Right atrium auricular region (tissue), 2 donors: ENCODE measurements around the gene SEMA3A. TPM values are rescaled to one million over a fixed set of nuclear protein-coding genes. Genes with fewer than 3 reads are reported as not detected.
"Not testable (repeated sequence)": the region's sequence is repeated elsewhere in the genome, so short reads cannot be mapped to it uniquely, and the experiment has no call there.

ENCODE experiments used
- DNase-seq: peaks from one replicate; pipeline ENCODE4 v3.0.0-alpha.2; 2019; ENCODE audit warnings: low spot score
- H3K27ac ChIP-seq, 2 donors: fragments of 200-600 bp; sonication (generic); 1 replicate in 1 of 2; 2 replicates in 1 of 2; pipeline ENCODE4 v1.5.1; 2016 to 2019
- H3K27me3 ChIP-seq, 2 donors: fragments of 200-600 bp; sonication (generic); one replicate each; pipeline versions ENCODE4 v1.5.1 to v1.6.0; 2017 to 2019
- H3K36me3 ChIP-seq: fragments of 200-600 bp; sonication (generic); one replicate; pipeline ENCODE4 v1.5.1; 2016
- H3K4me1 ChIP-seq, 2 donors: fragments of 200-600 bp; sonication (generic); one replicate each; pipeline versions ENCODE4 v1.5.1 to v1.6.0; 2017 to 2019
- H3K4me3 ChIP-seq, 2 donors: fragments of 200-600 bp; sonication (generic); 1 replicate in 1 of 2; 2 replicates in 1 of 2; pipeline ENCODE4 v1.5.1; 2017 to 2019; ENCODE audit warnings: mild to moderate bottlenecking in 1 of 2, moderate library complexity in 1 of 2
- H3K9me3 ChIP-seq, 2 donors: fragments of 200-600 bp; sonication (generic); one replicate each; pipeline ENCODE4 v1.5.1; 2019
- total RNA-seq, 2 donors: library from RNA; depleted of rRNA; stranded (reverse); fragments of >200 nt; gene quantifications; one replicate each; pipeline ENCODE4 v1.1.0, GENCODE V29; 2016
- TF ChIP-seq, protein P1 (sequence below), 2 donors: fragments of 200-600 bp; sonication (generic); IDR thresholded peaks; one replicate each; pipeline ENCODE4 v1.5.1; 2019; ENCODE audit warnings: antibody characterized with exemption in 2 of 2

The SEMA3A gene
- total RNA-seq, 2 donors from 2014 or later: 3.6 to 6.1 TPM

DNA sequence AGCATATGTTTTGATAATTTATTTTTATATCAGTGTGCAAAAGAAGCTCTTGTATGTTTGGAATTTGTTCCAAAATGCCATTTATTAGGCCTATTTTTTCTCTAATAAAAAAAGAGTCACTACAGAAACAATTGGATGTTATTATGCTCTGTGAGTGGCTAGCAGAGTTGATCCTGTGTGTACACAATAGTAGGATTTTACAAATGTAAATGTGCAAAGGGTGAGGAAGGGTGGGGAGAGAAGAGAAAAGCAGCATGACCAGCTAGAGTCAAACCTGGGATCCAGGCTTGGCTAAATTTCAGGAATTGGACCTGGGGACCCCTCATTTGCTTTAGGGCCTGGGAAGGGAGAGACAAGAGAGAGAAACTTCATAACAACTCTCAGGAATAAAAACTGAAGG, 32.5 kb downstream of the SEMA3A start:
- no peaks in the 10 kb centered on the region for H3K36me3 ChIP-seq
- TF ChIP-seq, protein P1, sequence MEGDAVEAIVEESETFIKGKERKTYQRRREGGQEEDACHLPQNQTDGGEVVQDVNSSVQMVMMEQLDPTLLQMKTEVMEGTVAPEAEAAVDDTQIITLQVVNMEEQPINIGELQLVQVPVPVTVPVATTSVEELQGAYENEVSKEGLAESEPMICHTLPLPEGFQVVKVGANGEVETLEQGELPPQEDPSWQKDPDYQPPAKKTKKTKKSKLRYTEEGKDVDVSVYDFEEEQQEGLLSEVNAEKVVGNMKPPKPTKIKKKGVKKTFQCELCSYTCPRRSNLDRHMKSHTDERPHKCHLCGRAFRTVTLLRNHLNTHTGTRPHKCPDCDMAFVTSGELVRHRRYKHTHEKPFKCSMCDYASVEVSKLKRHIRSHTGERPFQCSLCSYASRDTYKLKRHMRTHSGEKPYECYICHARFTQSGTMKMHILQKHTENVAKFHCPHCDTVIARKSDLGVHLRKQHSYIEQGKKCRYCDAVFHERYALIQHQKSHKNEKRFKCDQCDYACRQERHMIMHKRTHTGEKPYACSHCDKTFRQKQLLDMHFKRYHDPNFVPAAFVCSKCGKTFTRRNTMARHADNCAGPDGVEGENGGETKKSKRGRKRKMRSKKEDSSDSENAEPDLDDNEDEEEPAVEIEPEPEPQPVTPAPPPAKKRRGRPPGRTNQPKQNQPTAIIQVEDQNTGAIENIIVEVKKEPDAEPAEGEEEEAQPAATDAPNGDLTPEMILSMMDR (IDR thresholded peaks at IDR 0.05): no peak
- no peaks in the 10 kb centered on the region for H3K27me3 ChIP-seq
- DNase-seq: no peak
- no peaks in the 10 kb centered on the region for H3K4me1 ChIP-seq
- H3K27ac ChIP-seq: no peak overlapping the region
- no peaks in the 10 kb centered on the region for H3K9me3 ChIP-seq
- no peak overlapping the region for H3K4me3 ChIP-seq

DNA sequence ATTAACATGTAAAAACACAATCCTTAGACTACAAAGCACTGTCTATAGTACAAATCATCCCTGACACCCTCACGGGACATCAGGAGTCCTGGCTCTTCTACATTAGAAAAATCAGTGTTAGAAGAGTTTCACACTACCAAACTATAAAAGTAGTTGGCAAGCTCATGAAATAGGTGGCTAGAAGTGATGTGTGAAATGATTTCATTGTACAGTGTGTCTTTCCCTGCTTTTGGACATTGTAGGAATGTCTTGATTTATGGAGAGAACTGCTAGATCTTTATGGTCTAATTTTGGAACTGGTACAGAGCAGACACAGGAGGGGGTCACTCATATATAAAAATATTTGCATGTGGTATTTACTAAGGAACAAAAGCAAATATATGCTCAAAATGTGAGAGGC, 33.2 kb downstream of the SEMA3A start:
- TF ChIP-seq, protein P1 (IDR thresholded peaks at IDR 0.05): no peak
- Histone ChIP-seq H3K27me3 (no peaks in the 10 kb centered on the region), H3K9me3 (no peaks in the 10 kb centered on the region), H3K27ac (no peak overlapping the region), H3K4me1 (no peaks in the 10 kb centered on the region), H3K36me3 (no peaks in the 10 kb centered on the region), H3K4me3 (no peak overlapping the region)
- DNase-seq: no peak

DNA sequence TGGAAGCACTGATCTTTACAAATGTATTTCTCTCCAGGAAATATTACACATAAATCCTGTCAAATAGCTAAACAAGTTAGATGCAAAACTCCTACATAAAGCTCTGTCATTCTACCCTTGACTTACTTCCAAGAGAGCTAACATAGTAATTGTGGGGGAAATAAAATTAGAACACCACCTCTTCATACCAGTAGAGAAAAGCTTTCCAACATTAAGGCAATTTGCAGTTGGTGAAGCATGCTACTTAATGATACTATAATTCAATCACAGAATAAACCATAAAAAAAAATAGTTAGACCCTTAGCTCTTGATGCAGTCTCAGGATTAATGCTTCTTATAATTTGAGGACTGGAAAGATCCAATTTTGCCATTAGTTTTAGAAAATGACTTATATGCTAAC, 35.2 kb downstream of the SEMA3A start:
- Histone ChIP-seq H3K27ac (no peak overlapping the region), H3K4me3 (no peak overlapping the region), H3K27me3 (no peaks in the 10 kb centered on the region), H3K9me3 (no peaks in the 10 kb centered on the region), H3K4me1 (no peaks in the 10 kb centered on the region), H3K36me3 (no peaks in the 10 kb centered on the region)
- TF ChIP-seq, protein P1 (IDR thresholded peaks at IDR 0.05): no peak
- DNase-seq: no peak

DNA sequence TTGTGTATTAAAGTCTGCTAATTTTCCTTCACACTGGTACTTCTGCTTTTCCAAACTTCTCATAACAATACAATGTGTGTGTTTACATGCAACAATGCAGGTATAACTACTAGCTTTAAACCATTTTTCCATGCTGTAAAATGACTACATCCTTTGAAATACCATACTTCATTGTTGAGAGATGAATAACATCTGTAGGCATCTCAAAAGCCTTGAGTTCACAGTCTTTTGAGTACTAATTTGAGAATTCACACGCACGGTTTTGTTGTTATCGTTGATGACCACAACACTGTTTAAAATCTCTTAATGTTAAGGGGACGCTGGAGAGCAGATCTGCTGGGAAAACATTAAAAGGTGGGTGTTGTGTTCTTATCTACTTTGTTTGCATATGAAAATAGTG, 37.4 kb downstream of the SEMA3A start:
- no peak overlapping the region for H3K27ac ChIP-seq
- no peaks in the 10 kb centered on the region for H3K4me1 ChIP-seq
- TF ChIP-seq, protein P1 (IDR thresholded peaks at IDR 0.05): no peak

DNA sequence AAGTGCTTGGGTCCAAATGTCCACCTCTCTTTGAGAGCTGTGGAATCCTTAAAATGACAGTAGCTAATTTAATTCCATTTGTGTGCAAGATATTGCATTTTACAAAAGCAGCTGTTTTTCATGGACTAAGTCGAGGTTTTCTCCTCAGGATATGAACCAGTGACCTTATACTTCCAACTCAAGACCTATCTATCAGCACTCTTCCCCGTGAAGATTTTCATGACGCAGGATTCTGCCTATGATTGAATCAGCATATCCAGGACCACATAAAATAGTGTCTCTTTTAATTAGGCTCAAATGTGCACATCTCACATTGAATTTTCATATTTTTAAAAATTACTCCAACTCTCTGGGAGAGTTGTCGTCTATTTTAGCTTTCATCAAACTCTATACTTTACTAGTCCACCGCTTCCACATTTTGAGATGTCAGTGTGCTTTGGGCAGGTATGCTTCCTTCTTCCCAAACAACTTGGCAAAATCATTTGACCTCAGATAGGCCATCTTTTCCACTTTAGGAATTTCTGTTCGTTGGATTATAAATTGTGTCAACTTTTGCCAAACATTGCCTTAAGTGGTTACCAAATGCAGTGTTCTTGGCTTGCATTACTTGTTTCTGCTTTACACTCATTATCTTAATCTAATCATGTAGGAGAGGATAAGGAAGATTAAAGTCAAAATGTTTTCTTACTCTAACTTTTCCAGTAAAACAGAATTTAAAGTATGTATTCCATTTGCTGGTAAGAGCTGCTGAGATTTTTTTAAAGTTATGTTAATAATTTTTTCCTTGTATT, 39.4 kb downstream of the SEMA3A start:
- no peak for DNase-seq
- Histone ChIP-seq H3K27me3 (no peaks in the 10 kb centered on the region), H3K4me3 (no peak overlapping the region), H3K27ac (no peak overlapping the region), H3K4me1 (no peaks in the 10 kb centered on the region), H3K9me3 (no peaks in the 10 kb centered on the region), H3K36me3 (no peaks in the 10 kb centered on the region)
- TF ChIP-seq, protein P1 (IDR thresholded peaks at IDR 0.05): no peak

More for the DNA sequence above, 37.4 kb downstream of the SEMA3A start:
- Histone ChIP-seq H3K36me3 (no peaks in the 10 kb centered on the region), H3K27me3 (no peaks in the 10 kb centered on the region), H3K4me3 (no peak overlapping the region), H3K9me3 (no peaks in the 10 kb centered on the region)
- DNase-seq: no peak

DNA sequence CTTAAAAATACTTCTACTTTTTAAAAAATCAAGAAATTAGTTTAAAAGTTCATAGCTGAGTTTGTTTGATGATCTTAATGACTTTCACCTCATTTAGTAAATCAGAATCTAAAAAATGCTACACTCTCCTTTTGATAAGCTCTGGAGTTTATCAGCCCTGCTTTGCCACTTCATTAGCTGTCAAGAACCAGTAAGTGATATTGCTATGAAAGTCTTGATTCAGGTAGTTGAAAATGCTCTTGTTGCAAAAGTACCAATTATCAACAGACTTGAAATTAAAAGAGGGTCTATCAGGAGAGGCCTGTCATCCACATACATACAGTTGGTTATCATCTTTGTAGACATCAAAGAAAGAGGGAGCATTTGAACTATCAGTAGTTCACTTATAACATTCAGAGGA, 41.6 kb downstream of the SEMA3A start:
- H3K27ac ChIP-seq: no peak overlapping the region
- no peak for DNase-seq
- no peaks in the 10 kb centered on the region for H3K4me1 ChIP-seq
- H3K9me3 ChIP-seq: no peaks in the 10 kb centered on the region
- H3K4me3 ChIP-seq: no peak overlapping the region
- H3K36me3 ChIP-seq: no peaks in the 10 kb centered on the region
- no peaks in the 10 kb centered on the region for H3K27me3 ChIP-seq
- TF ChIP-seq, protein P1 (IDR thresholded peaks at IDR 0.05): no peak

DNA sequence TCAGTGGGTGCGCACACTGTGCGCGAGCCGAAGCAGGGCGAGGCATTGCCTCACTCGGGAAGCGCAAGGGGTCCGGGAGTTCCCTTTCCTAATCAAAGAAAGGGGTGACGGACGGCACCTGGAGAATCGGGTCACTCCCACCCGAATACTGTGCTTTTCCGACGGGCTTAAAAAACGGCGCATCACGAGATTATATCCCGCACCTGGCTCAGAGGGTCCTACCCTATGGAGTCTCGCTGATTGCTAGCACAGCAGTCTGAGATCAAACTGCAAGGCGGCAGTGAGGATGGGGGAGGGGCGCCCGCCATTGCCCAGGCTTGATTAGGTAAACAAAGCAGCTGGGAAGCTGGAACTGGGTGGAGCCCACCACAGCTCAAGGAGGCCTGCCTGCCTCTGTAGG, 44.2 kb downstream of the SEMA3A start:
- H3K9me3 ChIP-seq, H3K27ac ChIP-seq, H3K4me3 ChIP-seq, DNase-seq, H3K27me3 ChIP-seq, H3K36me3 ChIP-seq, H3K4me1 ChIP-seq: not testable (repeated sequence)
